GM13977 (cell line): Measurements from ENCODE around the gene ELAVL2.

Source experiments
- DNase-seq: peaks from one replicate; pipeline ENCODE4 v3.0.0; 2012; ENCODE audit warnings: low spot score
- CTCF ChIP-seq: IDR thresholded peaks from 2 replicates; pipeline ENCODE4 v1.5.1; 2012; ENCODE audit warnings: mild to moderate bottlenecking, control low read depth; ENCODE audit not compliant: insufficient read depth; ENCODE audit errors: extremely low read depth, missing control alignments
- in situ Hi-C: fragments of 300-500 bp; cut with MboI; formaldehyde crosslinking; loops from one replicate; pipeline ENCODE4 v1.12.0; 2022; ENCODE audit warnings: low sequenced_read_pairs, low pct_unique_long_range_greater_than_20kb, mixed read lengths, inconsistent platforms; ENCODE audit not compliant: unreplicated experiment

The ELAVL2 gene

GRCh38 chr9:23826120-23826629, at the start of gene ELAVL2:
TSS of gene ELAVL2 (minus strand) at chr9:23826240. CDS start at chr9:23762234, 64,006 bp downstream.
- in situ Hi-C loops, result no loop called here
- no peak for TF ChIP-seq CTCF
- DNase-seq, result no peak

DNA sequence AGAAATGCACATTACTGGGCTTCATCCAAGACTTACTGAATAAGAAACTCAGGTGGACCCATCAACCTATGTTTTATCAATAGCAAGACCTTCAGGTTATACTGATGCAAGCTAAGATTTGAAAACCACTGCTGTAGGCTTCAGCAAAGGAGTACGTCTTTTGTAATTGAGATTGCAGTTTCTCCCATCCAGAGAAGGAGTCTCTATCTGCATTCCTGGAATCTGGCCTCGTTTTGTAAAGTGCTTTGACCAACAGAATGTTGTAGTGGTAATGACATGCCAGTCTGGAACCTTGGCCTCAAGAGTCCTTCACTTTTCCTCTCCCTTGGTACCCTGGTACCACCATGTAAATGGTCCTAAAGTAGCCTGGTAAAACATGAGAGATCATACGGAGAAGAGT, 32.2 kb upstream of the ELAVL2 start:
- TF ChIP-seq CTCF, result no peak
- in situ Hi-C loops, result no loop called here
- DNase-seq, result no peak

- DNase-seq, result no peak
- in situ Hi-C loops, result no loop called here
- TF ChIP-seq CTCF, result no peak
Measured at GRCh38 chr9:23855873-23856604, 30.0 kb upstream of the ELAVL2 start.

DNA sequence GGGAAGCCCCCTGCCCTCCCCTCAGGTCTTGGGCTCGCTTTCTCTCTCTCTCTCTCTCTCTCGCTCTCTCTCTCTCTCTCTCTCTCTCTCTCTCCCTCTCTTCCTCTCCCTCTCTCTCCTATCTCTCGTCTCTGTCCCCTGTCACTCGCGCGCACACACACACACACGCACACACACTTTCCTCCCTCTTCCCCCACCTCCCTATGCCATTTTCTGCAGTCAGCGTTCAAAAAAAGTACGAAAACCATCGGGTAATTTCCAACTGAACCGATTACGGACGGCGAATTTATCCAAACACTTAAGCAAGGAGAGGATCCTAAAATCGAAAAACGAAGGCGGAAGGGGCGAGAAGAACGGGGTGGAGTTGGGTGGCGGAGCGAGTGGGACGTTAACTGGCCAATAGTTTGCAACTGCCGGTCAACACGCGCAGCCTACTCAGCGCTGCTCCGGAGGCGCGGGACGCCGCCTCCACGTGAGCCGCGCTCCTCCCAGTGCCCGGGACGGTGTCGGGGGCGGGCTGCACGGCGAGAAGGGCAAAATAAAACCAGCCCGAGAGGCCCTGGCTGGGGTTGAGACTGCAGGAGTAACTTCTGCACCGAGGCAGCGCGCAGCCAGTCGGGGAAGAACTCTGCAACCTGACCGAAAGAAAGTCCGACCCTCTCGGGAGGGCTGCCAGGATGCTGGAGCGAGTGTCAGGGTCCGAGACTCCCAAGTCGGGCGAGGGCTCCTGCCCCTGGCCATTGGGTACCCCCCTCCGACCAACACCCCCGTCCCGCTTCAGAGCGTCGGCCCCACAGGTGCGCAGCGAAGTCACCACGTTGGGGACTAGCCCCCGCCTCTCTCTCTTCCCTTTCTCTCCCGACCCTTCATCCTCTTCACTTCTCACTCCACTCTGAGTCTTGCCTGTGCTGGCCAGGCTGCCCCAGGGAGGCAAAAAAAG, 24.9 kb upstream of the ELAVL2 start:
- TF ChIP-seq CTCF, result no peak
- in situ Hi-C loops, result no loop called here
- DNase-seq, result no peak

DNA sequence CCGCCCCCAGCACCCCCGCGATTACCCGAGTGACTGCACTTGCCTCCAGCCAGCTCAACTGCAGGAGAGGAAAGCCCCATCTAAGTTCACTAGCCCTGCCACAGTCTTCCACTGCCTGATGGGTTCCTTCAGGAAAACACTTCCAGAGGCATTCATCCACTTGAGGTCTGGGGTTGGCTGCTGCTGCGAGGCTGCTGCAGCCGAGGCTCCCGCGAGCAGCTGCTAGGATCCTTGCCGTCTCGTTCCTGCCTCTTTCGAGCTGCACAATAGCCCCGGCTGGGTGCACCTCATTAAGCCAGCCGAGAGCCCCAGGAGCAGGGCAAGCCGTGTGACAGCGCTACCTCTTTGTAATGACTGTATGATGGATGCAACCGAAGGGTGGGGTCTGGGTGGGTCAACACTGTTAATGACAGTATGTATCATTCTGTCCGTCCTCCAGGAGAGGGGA, 24.2 kb upstream of the ELAVL2 start:
- TF ChIP-seq CTCF, result no peak
- in situ Hi-C loops, result no loop called here

GRCh38 chr9:23849379-23850035, 23.5 kb upstream of the ELAVL2 start:
- TF ChIP-seq CTCF, result no peak
- in situ Hi-C loops, result no loop called here
- DNase-seq, result no peak

More for the DNA sequence above, 24.2 kb upstream of the ELAVL2 start:
- DNase-seq, result peak; percentile 24
